ENCODE results near the gene ATP6AP1. TPM values are rescaled to one million over a fixed set of nuclear protein-coding genes. Genes with fewer than 3 reads are reported as not detected.
A peak's percentile ranks its signal among the peaks of the same experiment; 100 is the strongest.

The ATP6AP1 gene
- total RNA-seq, 6 experiments from 2014 or later = 26.5 to 41.4 (median 32.4) TPM

DNA sequence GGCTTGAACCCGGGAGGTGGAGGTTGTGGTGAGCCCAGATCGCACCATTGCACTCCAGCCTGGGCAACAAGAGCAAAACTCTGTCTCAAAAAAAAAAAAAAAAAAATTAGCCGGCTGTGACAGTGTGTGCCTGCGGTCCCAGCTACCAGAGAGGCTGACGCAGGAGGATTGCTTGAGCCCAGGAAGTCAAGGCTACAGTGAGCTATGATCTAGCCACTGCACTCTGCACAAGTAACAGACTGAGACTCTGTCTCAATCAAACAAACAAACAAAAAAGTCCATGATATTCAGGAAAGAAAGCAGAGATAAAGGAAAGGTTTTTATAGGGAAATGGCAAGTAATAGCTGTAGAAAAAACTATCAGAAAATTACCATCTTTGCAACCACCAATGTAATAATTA lies 52.7 kb downstream of the ATP6AP1 start:
- TF ChIP-seq, protein P1, sequence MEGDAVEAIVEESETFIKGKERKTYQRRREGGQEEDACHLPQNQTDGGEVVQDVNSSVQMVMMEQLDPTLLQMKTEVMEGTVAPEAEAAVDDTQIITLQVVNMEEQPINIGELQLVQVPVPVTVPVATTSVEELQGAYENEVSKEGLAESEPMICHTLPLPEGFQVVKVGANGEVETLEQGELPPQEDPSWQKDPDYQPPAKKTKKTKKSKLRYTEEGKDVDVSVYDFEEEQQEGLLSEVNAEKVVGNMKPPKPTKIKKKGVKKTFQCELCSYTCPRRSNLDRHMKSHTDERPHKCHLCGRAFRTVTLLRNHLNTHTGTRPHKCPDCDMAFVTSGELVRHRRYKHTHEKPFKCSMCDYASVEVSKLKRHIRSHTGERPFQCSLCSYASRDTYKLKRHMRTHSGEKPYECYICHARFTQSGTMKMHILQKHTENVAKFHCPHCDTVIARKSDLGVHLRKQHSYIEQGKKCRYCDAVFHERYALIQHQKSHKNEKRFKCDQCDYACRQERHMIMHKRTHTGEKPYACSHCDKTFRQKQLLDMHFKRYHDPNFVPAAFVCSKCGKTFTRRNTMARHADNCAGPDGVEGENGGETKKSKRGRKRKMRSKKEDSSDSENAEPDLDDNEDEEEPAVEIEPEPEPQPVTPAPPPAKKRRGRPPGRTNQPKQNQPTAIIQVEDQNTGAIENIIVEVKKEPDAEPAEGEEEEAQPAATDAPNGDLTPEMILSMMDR (IDR thresholded peaks at IDR 0.05) = no peak
- no peak for TF ChIP-seq POLR2A (IDR thresholded peaks at IDR 0.05)
- H3K4me1 ChIP-seq = no peaks in the 10 kb centered on the region
- intact Hi-C loops (cut with DNase I) = no loop called here
- DNase-seq (no peak), ATAC-seq (no peak)
- WGBS (ENCODE audit: insufficient coverage, low coverage, low lambda C conversion rate, missing lambda C conversion rate) = 68% methylated on average over 5 of the region's 5 CpGs
- no peaks in the 10 kb centered on the region for H3K27me3 ChIP-seq
- H3K36me3 ChIP-seq = no peaks in the 10 kb centered on the region
- H3K4me3 ChIP-seq = no peak overlapping the region
- H3K9me3 ChIP-seq = no peaks in the 10 kb centered on the region
- no peak overlapping the region for H3K27ac ChIP-seq

DNA sequence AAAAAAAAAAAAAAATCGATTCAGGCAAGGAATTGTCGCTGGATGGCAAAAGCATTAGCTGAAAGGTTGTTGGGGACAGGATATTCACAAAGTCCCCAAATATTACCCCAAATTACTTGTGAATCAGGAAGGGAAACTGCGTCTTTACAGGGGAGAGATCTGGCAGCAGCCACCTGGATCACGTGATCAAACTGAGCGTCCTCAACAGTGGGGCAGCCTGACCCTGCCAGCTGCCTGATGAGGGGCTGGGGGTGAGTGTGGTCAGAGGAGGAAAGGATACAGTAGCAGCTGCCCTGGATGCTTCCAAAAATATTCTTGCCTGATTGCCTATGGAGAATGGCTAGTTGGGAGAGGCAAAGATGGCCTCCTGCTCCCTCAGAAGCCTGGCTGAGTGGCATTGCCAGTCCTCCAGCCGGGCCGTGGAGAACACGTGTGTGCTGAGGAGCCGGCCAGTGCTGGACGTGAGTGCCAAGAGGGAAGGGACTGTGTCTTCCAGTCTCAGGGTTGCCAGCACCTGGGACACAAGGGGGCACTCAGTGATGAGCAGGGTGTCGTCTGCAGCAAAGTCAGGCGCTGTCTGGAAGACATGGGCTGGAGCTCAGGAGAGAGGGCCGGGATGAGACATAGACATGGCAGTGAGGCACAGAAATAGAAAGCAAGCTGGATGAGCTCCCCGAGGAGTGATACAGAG lies 53.6 kb downstream of the ATP6AP1 start:
- Histone ChIP-seq H3K4me1 (no peaks in the 10 kb centered on the region), H3K4me3 (no peak overlapping the region), H3K9me3 (no peaks in the 10 kb centered on the region), H3K36me3 (no peaks in the 10 kb centered on the region), H3K27ac (no peak overlapping the region), H3K27me3 (no peaks in the 10 kb centered on the region)
- TF ChIP-seq, protein P1 (IDR thresholded peaks at IDR 0.05) = no peak
- TF ChIP-seq POLR2A (IDR thresholded peaks at IDR 0.05) = no peak
- WGBS (ENCODE audit: insufficient coverage, low coverage, low lambda C conversion rate, missing lambda C conversion rate) = 57% methylated on average over 8 of the region's 14 CpGs
- intact Hi-C loops (cut with DNase I) = no loop called here
- DNase-seq (peak in 1 of 3 donors; percentile 13), ATAC-seq (no peak)

DNA sequence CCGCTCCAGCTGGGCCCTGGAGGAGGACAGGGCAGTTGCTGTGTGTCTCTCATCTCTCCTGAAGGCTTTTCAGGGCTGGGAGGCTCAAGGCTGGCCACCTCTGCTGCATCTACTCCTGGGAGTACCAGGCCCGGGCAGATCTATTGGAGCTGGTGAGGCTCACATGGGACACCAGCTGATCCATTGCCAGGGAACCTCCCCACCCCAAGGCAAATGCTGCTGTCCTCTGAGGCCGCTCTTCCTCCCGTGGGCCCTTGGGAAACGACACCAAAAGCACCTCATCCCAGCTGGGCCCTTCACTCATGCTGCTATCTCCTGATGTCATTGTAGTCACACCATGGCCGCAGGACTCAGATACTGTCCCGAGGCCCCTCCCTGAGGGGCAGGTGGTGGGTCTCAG lies 54.3 kb downstream of the ATP6AP1 start:
- H3K4me1 ChIP-seq = no peaks in the 10 kb centered on the region
- TF ChIP-seq, protein P1 (IDR thresholded peaks at IDR 0.05) = no peak
- TF ChIP-seq POLR2A (IDR thresholded peaks at IDR 0.05) = no peak
- no peaks in the 10 kb centered on the region for H3K9me3 ChIP-seq
- H3K27me3 ChIP-seq = no peaks in the 10 kb centered on the region
- no peaks in the 10 kb centered on the region for H3K36me3 ChIP-seq
- intact Hi-C loops (cut with DNase I) = no loop called here
- no peak for DNase-seq
- no CpG with 5 or more reads among the region's 7 CpGs for WGBS (ENCODE audit: insufficient coverage, low coverage, low lambda C conversion rate, missing lambda C conversion rate)
- no peak for ATAC-seq
- H3K27ac ChIP-seq = no peak overlapping the region
- H3K4me3 ChIP-seq = no peak overlapping the region

DNA sequence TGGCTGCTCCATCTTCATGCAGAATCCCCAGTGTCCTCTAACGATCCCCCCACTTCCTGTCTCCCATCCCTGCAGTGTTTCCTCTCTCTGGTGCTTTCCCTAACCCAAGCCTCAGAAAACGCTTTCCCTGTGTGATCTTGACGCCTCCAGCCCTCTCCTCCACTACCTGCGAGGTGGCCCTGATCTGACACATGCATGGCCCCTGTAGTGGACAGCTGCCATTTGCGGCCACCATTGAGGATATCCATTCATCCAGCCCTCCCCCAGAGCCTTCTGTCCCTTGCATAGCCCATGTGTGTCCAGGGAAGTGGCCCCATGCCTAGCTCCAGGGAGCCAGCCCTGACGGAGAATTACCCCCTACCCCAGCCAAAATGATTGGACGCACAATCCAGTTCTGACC lies 54.8 kb downstream of the ATP6AP1 start:
- H3K9me3 ChIP-seq = no peaks in the 10 kb centered on the region
- 73% methylated on average over 2 of the region's 7 CpGs for WGBS (ENCODE audit: insufficient coverage, low coverage, low lambda C conversion rate, missing lambda C conversion rate)
- no peak overlapping the region for H3K27ac ChIP-seq
- no peaks in the 10 kb centered on the region for H3K36me3 ChIP-seq
- TF ChIP-seq, protein P1 (IDR thresholded peaks at IDR 0.05) = no peak
- TF ChIP-seq POLR2A (IDR thresholded peaks at IDR 0.05) = no peak
- intact Hi-C loops (cut with DNase I) = no loop called here
- DNase-seq (no peak), ATAC-seq (no peak)
- H3K4me1 ChIP-seq = no peaks in the 10 kb centered on the region
- H3K27me3 ChIP-seq = no peaks in the 10 kb centered on the region
- H3K4me3 ChIP-seq = no peak overlapping the region
